ENCODE measurements around the gene SMOC1.
"Not testable (repeated sequence)": the region's sequence is repeated elsewhere in the genome, so short reads cannot be mapped to it uniquely, and the experiment has no call there.

Gene SMOC1

GRCh38 chr14:69901113-69901951, 22.1 kb downstream of the SMOC1 start:
- DNase-seq (ENCODE audit: low read depth) = no peak

DNA sequence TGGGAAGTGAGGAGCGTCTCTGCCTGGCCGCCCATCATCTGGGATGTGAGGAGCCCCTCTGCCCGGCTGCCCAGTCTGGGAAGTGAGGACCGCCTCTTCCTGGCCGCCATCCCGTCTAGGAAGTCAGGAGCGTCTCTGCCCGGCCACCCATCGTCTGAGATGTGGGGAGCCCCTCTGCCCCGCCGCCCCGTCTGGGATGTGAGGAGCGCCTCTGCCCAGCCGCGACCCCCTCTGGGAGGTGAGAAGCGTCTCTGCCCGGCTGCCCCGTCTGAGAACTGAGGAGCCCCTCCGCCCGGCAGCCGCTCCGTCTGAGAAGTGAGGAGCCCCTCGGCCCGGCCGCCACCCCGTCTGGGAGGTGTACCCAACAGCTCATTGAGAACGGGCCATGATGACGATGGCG, 23.8 kb downstream of the SMOC1 start:
- DNase-seq (ENCODE audit: low read depth) = not testable (repeated sequence)

- DNase-seq (ENCODE audit: low read depth) = no peak
These were observed 25.0 kb downstream of the SMOC1 start for GRCh38 chr14:69904246-69904645.

GRCh38 chr14:69906201-69906600, 27.0 kb downstream of the SMOC1 start:
- no peak for DNase-seq (ENCODE audit: low read depth)

GRCh38 chr14:69909826-69910550, 30.8 kb downstream of the SMOC1 start:
- DNase-seq (ENCODE audit: low read depth) = no peak

DNA sequence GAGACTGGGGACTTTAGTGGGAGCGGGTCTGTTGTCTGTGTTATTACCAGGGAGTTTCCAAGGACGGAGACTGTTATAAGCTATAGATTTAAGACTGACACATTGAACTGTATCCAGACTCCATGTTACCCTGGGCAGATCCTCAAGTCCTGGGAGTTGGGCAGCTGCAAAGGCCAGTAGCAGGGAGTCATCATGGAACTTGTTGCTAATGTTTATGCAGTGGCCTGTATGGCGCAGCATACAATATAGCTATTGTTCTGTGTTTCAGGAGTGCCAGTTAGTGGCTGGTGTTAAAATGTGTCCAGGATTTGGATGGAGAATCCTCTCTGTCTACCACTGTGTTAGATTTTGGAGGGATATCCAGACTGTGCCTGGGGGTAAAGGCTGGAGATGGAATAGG, 31.7 kb downstream of the SMOC1 start:
- DNase-seq (ENCODE audit: low read depth) = no peak

DNA sequence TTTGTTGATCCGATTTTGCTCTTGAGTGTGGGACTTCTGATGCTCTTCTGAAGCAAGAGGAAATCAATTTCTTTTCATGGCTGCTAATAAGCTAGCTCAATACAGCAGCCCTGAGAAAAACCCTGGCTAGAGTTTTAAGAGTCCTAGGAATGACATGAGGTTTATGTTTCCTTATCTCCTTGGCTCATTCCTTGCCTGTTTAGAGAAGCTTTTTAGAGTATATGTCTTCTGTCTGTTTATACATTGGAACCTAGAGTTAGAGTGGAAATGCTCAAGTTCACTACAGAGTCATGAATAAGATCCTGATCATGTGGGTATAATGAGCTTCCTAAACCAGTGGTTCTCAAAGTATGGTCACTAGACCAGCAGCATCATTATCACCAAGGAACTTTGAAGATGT, 34.5 kb downstream of the SMOC1 start:
- DNase-seq (ENCODE audit: low read depth) = no peak

GRCh38 chr14:69916396-69916795, 37.2 kb downstream of the SMOC1 start:
- DNase-seq (ENCODE audit: low read depth) = no peak

DNA sequence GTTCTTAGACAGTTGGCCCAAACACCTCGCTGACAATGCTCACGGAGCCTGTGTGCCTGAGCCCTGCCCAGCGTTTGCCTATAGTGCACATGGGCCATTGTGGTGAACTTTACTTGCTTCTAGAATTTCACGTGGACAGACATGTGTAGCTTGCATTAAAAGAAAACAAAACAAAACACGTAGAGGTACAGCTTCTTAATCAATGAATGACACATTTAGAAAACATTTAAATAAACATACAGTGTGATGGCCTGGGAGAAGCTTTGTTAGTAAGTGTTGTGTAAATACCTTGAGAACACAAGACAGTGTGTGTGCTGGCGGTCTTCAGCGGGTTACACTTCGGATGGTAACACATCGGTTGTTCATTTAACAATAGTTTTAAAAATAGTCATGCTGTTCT, 38.1 kb downstream of the SMOC1 start:
- DNase-seq (ENCODE audit: low read depth) = no peak

- DNase-seq (ENCODE audit: low read depth) = no peak
These were observed 40.6 kb downstream of the SMOC1 start for GRCh38 chr14:69919815-69920214.

GRCh38 chr14:69921052-69921451, 41.8 kb downstream of the SMOC1 start:
- DNase-seq (ENCODE audit: low read depth) = no peak

DNA sequence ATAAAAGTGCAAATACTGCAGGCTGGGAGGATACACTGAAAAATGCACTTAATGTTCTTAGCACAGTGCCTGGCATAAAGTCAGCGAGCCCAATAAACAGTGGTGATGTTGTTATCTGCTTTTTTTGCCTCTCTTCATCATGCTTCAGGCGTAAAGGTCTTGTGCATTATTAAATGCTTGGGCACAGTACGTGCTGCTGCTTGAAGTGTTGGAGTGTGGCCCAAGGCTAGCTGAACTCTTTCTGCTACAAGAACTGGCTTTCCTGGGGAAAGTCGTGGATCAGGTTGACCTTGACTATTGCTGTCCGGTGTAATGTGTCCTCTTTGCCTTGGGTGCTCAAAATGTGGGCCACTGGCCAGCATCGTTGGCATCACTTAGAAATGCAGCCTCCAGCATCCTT, 43.0 kb downstream of the SMOC1 start:
- DNase-seq (ENCODE audit: low read depth) = no peak

DNA sequence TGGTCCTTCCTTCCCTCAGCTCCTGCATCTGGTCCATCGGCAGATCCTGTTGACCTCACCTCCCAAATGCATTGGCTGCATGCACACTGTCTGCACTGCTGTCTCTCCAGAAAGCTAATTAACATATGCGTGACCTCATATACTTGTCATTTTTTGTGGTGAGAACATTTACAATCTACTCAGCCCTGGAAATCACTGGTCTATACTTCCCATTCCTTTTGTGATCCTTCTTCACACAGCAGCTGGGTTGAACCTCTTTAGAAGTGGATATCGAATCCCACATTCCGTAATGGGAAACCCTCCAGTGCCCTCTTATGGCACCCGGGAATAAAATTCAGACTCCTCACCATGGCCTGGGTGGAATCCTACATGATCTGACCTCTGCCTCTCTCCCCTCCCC, 45.0 kb downstream of the SMOC1 start:
- no peak for DNase-seq (ENCODE audit: low read depth)

DNA sequence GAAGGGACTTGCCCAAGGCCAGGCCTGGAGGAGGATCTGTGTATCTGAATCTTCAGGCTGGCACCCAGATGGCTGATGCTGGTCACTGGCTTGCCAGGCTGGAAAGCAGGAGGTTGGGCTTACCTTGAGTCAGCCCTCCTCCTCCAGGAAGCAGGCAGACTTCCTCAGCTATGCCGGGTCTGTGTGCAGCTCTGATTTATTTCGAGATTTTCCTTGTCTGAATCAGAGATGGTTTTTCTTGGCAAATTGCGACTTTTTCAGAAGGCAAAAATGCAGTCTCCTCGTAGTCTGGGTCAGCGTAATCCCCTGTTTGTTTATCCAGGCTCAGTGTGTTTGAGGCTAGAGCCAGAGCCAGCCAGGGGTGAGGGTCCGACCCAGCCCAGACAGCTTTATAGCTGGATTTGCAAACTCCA, 48.9 kb downstream of the SMOC1 start:
- no peak for DNase-seq (ENCODE audit: low read depth)

DNA sequence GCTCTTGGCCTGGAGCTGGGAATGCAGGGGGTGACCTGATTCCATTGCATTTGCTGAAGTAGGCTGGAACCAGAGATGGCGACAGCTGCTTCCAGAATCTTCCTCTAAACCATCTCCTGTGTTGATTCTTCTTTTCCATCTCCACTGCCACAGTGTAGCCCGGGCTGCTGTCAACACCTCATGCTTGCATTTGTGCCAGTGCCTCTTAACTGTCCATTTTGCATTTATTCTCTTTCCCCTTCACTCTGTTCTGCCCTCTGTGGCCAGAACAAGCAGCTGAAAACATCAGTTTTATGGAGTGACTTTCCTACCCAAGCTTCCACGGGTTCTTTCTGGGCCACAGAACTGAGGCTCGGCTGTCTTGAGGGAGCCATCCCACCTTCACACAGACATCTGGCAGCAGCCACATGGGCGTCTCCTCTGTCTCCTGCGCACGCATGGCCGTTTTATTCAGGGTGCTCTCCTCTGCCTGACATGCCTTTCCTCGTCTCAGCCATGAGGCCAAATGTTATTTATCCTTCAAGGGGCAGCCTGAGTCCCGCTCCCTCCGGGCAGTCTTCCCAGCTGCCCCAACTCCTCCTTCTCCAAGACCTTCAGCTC, 51.7 kb downstream of the SMOC1 start:
- DNase-seq (ENCODE audit: low read depth) = no peak

- DNase-seq (ENCODE audit: low read depth) = no peak
These were observed 52.7 kb downstream of the SMOC1 start for GRCh38 chr14:69931960-69932359.

GRCh38 chr14:69932391-69932790, 53.2 kb downstream of the SMOC1 start:
- no peak for DNase-seq (ENCODE audit: low read depth)

GRCh38 chr14:69933623-69934275, 54.5 kb downstream of the SMOC1 start:
- no peak for DNase-seq (ENCODE audit: low read depth)

DNA sequence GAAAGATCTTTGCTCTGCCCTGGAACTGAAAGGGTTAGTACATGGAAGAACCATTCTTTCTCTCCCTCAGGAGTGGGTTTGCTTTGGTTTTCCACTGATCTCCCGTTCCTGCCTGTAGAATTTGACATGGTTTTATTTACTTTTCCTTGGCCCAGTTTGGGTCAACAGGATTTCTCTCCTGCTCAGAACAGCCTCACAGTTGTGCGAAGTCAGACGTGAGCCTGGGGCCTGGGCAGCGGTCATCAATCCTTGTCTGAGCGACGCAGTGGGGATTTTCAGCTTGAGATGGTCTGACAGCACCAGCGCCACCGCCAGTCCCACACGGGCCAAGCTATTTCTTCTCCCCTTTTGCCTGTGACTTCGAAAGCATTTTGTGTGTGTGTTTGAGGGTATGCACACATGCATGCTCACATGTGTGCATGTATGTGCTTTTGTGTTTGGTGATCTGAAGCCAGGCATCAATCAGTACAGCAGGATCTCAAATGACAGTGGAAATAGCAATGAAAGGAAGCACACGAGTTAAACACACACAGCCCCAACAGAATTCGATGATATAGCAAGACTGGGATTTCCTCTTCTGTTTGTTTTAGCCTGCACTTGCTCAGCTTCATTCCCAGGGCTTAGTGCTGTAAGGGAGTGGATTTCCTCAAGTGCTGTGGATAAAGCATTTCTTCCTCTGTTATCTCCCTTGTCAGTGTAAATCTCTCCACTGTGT, 58.3 kb downstream of the SMOC1 start:
- no peak for DNase-seq (ENCODE audit: low read depth)

GRCh38 chr14:69938751-69939150, 59.5 kb downstream of the SMOC1 start:
- DNase-seq (ENCODE audit: low read depth) = no peak

GRCh38 chr14:69941768-69942742, 62.8 kb downstream of the SMOC1 start:
- no peak for DNase-seq (ENCODE audit: low read depth)

Data from T-helper 22 cell (primary cell).